CD4-positive, CD25-positive, alpha-beta regulatory T cell (primary cell): ENCODE results near the gene GAL3ST1. TPM values are rescaled to one million over a fixed set of nuclear protein-coding genes. Genes with fewer than 3 reads are reported as not detected.
"Not testable (repeated sequence)": the region's sequence is repeated elsewhere in the genome, so short reads cannot be mapped to it uniquely, and the experiment has no call there.

ENCODE experiments used
- ATAC-seq, 2 donors: fragments of 150-1000 bp; cut with Tn5 transposase; one replicate each; pipeline ENCODE4 v1.10.0; 2021; ENCODE audit warnings: low read depth in 2 of 2, moderate number of reproducible peaks in 2 of 2, moderate library complexity in 1 of 2
- DNase-seq, 3 donors: peaks; one replicate each; pipeline versions ENCODE4 v3.0.0 to v3.0.0-alpha.2; 2012 to 2022; ENCODE audit warnings: mixed read lengths in 1 of 3
- H3K27ac ChIP-seq: one replicate; pipeline ENCODE4 v1.7.0; 2013; ENCODE audit warnings: mild to moderate bottlenecking, low read length; ENCODE audit not compliant: insufficient read depth, poor library complexity, severe bottlenecking
- H3K27me3 ChIP-seq: one replicate; pipeline ENCODE4 v1.7.0; 2013; ENCODE audit warnings: low read length; ENCODE audit not compliant: control insufficient read depth, insufficient read depth
- H3K36me3 ChIP-seq: one replicate; pipeline ENCODE4 v1.7.0; 2013; ENCODE audit warnings: mild to moderate bottlenecking, low read length, moderate library complexity; ENCODE audit not compliant: control insufficient read depth, insufficient read depth
- H3K4me1 ChIP-seq: 2 replicates; pipeline ENCODE4 v1.7.0; 2013; ENCODE audit warnings: mild to moderate bottlenecking, low read length; ENCODE audit not compliant: insufficient read depth, control insufficient read depth, poor library complexity, severe bottlenecking
- H3K4me3 ChIP-seq: one replicate; pipeline ENCODE4 v1.7.0; 2013; ENCODE audit warnings: low read depth, mild to moderate bottlenecking, low read length, moderate library complexity
- H3K9me3 ChIP-seq, 2 experiments: 1 replicate in 1 of 2; 2 replicates in 1 of 2; pipeline ENCODE4 v1.7.0; 2013; ENCODE audit warnings: low read length in 2 of 2, mild to moderate bottlenecking in 1 of 2, moderate library complexity in 1 of 2; ENCODE audit not compliant: control insufficient read depth in 2 of 2
- H3K27ac Mint-ChIP-seq, 3 donors: one replicate each; pipeline ENCODE4 v1.8.0; 2020 to 2022; ENCODE audit warnings: mild to moderate bottlenecking in 3 of 3, mixed read lengths in 3 of 3, moderate library complexity in 2 of 3
- H3K27me3 Mint-ChIP-seq: one replicate; pipeline ENCODE4 v1.8.0; 2022; ENCODE audit warnings: mild to moderate bottlenecking, mixed read lengths
- H3K36me3 Mint-ChIP-seq: one replicate; pipeline ENCODE4 v1.8.0; 2020; ENCODE audit warnings: mixed read lengths
- H3K4me1 Mint-ChIP-seq, 4 donors: one replicate each; pipeline ENCODE4 v1.8.0; 2020 to 2022; ENCODE audit warnings: mixed read lengths in 4 of 4, mild to moderate bottlenecking in 1 of 4
- H3K4me3 Mint-ChIP-seq, 4 donors: one replicate each; pipeline ENCODE4 v1.8.0; 2020 to 2022; ENCODE audit warnings: mild to moderate bottlenecking in 4 of 4, mixed read lengths in 4 of 4, moderate library complexity in 3 of 4
- H3K9me3 Mint-ChIP-seq, 7 donors: one replicate each; pipeline ENCODE4 v1.8.0; 2020 to 2022; ENCODE audit warnings: mixed read lengths in 7 of 7, mild to moderate bottlenecking in 3 of 7, moderate library complexity in 2 of 7
- polyA plus RNA-seq, 4 donors: library from polyadenylated mRNA; unstranded; fragments of 300-500 nt; fragmentation: Illumina TruSeq; gene quantifications; one replicate each; pipeline ENCODE4 v1.2.3, GENCODE V29; 2021
- total RNA-seq: library from RNA; stranded (reverse); gene quantifications from one replicate; pipeline ENCODE4 v1.2.3, GENCODE V29; 2022

GAL3ST1 gene
- total and polyA plus RNA-seq, 5 donors from 2014 or later, result 0.44 to 0.49 TPM; not detected in 3

DNA sequence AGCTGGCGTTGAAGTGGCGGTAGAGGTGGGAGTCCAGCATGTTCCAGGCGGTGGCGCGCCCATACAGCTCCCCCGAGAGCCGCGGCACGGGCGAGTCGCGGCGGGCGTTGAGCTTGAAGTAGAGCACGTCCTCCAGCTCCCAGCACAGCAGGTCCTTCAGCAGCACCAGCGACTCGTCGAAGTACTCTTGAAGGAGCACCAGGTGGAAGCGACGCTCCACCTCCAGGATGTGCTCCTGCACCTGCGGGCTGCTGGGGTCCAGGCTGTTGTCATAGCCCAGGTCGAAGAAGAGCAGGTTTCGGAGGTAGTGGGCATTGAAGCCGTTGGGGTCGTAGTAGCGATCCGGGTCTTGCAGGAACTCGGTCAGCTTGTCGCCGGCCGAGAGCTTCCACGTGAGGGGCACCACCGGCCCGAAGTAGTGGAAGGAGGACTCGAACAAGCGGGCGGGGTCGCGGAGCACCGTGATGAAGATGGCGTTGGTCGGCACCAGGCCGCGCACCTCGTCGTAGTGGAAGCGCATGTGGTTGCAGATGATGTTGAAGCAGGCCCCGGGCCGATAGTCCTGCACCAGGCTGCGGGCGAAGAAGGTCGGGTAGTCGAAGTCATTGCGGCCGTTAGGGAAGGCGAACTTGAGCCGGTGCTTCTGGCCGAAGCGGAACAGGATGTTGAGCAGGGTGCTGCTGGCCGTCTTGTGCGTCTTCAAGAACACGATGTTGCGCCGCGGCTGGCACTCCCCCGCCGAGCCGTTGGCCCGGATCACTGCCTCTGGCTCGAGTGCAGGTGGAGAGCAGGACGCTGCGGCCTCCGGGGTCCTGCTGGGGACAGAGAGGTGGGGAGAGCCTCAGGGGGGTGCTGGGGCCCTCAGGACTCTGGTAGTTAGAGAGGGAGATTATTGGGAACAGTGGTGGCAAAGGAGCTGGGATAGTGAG is 18.9 kb downstream of the GAL3ST1 start:
- H3K27me3 Mint-ChIP-seq, result no peaks in the 10 kb centered on the region

DNA sequence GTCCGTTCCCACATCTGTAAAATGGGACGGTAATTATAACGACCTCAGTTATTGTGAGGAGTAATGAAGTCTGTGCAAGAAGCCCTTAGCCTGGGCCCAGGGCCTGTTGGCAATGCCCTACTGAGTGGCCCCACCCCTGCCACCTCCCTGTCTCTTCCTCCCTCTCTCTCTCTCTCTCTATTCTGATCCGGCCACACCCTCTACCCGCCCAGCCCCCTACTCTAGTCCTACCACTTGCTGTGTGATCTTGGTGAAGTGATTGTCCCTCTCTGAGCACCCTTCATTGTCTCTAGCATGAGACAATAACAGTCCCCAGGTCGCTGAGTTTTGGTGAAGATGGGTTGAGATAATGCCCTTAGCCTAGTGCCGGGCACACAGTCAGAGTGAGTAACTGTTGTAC is 20.5 kb downstream of the GAL3ST1 start:
- Histone ChIP-seq H3K27ac (no peak overlapping the region), H3K4me3 (no peak overlapping the region), H3K9me3 (no peaks in the 10 kb centered on the region), H3K4me1 (no peaks in the 10 kb centered on the region), H3K36me3 (no peaks in the 10 kb centered on the region), H3K27me3 (no peaks in the 10 kb centered on the region)
- Mint-ChIP-seq H3K27ac (peak overlapping the region in 1 of 3 donors; percentile 7), H3K9me3 (no peaks in the 10 kb centered on the region), H3K4me3 (no peak overlapping the region), H3K27me3 (no peaks in the 10 kb centered on the region), H3K36me3 (no peaks in the 10 kb centered on the region), H3K4me1 (no peaks in the 10 kb centered on the region)
- no peak for ATAC-seq
- no peak for DNase-seq

More for the DNA sequence above, 18.9 kb downstream of the GAL3ST1 start:
- Mint-ChIP-seq H3K4me3 (no peak overlapping the region), H3K27ac (no peak overlapping the region), H3K9me3 (no peaks in the 10 kb centered on the region), H3K4me1 (no peaks in the 10 kb centered on the region), H3K36me3 (no peaks in the 10 kb centered on the region)
- H3K27ac ChIP-seq, result no peak overlapping the region
- ATAC-seq, result no peak
- no peak for DNase-seq
- H3K4me1 ChIP-seq, result no peaks in the 10 kb centered on the region
- H3K4me3 ChIP-seq, result no peak overlapping the region
- no peaks in the 10 kb centered on the region for H3K9me3 ChIP-seq
- no peaks in the 10 kb centered on the region for H3K27me3 ChIP-seq
- no peaks in the 10 kb centered on the region for H3K36me3 ChIP-seq

DNA sequence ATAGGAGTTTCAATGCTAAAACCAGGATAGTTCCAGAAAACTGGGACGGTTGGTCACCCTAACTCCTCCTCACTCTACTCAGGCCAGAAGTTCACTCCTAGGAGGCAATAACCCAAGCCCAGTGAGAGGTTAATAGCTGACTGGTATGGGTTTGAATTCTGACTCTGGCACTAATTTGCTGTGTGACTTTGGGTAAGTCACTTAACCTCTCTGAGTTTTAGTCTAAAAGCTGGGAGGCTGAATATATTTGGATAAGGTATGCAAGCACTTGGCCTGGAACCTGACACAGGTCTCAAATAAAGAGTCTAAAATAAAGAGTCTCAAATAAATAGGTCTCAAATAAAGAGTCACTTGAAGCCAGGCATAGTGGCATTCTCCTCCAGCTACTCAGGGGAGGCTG is 21.7 kb downstream of the GAL3ST1 start:
- Histone ChIP-seq H3K9me3 (no peaks in the 10 kb centered on the region), H3K27ac (no peak overlapping the region), H3K36me3 (no peaks in the 10 kb centered on the region), H3K4me1 (no peaks in the 10 kb centered on the region), H3K27me3 (no peaks in the 10 kb centered on the region), H3K4me3 (no peak overlapping the region)
- Mint-ChIP-seq H3K27me3 (no peaks in the 10 kb centered on the region), H3K36me3 (no peaks in the 10 kb centered on the region), H3K27ac (no peak overlapping the region), H3K9me3 (no peaks in the 10 kb centered on the region), H3K4me3 (no peak overlapping the region), H3K4me1 (no peaks in the 10 kb centered on the region)
- ATAC-seq (no peak), DNase-seq (no peak)

DNA sequence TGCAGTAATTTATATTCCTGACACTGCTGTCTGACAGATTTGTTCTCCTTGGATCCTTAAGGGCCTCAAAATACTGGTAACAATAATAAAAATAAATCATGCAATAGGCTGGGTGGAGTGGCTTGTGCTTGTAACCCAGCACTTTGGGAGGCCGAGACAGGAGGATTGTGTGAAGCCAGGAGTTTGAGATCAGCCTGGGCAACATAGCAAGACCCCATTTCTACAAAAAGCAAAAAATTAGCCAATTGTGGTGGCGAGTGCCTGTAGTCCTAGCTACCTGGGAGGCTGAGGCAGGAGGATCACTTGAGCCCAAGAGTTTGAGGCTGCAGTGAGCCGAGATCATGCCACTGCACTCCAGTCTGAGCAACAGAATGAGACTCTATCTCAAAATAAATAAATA is 22.7 kb downstream of the GAL3ST1 start:
- not testable (repeated sequence) for H3K27ac ChIP-seq, H3K27ac Mint-ChIP-seq

DNA sequence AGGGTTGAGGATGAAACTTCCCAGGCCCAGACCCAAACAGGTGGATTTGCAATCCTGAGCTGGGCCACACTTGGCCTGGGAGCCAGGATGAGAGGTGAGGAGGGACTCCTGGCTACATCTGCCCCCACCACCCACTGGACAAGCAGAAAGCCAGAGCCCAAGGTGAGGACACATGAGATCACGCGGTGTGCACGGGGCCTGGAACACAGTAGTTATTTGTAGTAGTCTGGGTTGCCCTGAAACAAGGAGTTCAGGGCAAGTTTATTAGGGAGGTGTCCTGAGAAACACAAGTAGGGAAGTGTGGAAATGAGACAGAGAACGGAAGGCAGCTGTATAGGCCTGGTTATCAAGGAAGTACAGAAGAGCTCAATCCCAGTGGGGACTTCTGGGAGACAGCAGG is 27.3 kb downstream of the GAL3ST1 start:
- H3K27ac Mint-ChIP-seq, result peak overlapping the region in 1 of 3 donors; percentile 47
- H3K27me3 Mint-ChIP-seq, result peaks cover 25% of the 10 kb centered on the region
- no peaks in the 10 kb centered on the region for H3K36me3 Mint-ChIP-seq
- no peak for DNase-seq
- Histone ChIP-seq H3K27me3 (peaks cover 4% of the 10 kb centered on the region), H3K4me1 (peaks cover 4% of the 10 kb centered on the region), H3K36me3 (no peaks in the 10 kb centered on the region), H3K9me3 (no peaks in the 10 kb centered on the region), H3K27ac (no peak overlapping the region), H3K4me3 (no peak overlapping the region)
- no peaks in the 10 kb centered on the region for H3K9me3 Mint-ChIP-seq
- no peak overlapping the region for H3K4me3 Mint-ChIP-seq
- ATAC-seq, result no peak
- H3K4me1 Mint-ChIP-seq, result peaks cover 0 to 6% (median 1%) of the 10 kb centered on the region in 4 donors

More for the DNA sequence above, 22.7 kb downstream of the GAL3ST1 start:
- not testable (repeated sequence) for H3K36me3 ChIP-seq, DNase-seq, H3K27me3 ChIP-seq, H3K4me1 Mint-ChIP-seq, H3K36me3 Mint-ChIP-seq, H3K9me3 ChIP-seq, H3K9me3 Mint-ChIP-seq, H3K4me3 ChIP-seq, H3K4me1 ChIP-seq, H3K4me3 Mint-ChIP-seq, ATAC-seq, H3K27me3 Mint-ChIP-seq

DNA sequence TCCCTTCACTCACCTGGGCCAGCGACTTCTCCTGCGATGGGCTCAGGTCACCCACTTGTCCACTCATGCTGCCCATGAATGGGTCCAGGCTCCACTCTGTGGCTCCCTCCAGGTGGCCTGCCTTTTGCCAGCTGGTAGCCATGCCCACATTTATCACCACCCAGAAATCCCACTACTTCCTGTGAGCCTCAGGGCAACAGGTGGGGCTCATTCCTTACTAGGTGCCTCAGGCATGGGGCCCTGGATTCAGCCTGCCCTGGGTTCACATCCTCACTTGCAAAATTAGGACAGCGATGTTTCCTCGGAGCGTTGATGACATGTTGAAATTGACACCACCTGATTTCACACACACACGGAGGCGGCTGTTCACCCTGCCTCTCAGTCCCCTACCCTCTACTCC is 27.8 kb downstream of the GAL3ST1 start, which contains the start of gene SEC14L6:
Gene SEC14L6 (minus strand): TSS at position 126 of the 400 bp plus-strand sequence. CDS start 59 bp downstream, at position 67.
- H3K36me3 ChIP-seq, result no peaks in the 10 kb centered on the region
- Mint-ChIP-seq H3K9me3 (no peaks in the 10 kb centered on the region), H3K27ac (peak within 1 kb of the TSS in 1 of 3 donors; percentile 47), H3K36me3 (no peaks in the 10 kb centered on the region), H3K27me3 (peaks cover 27% of the 10 kb centered on the region), H3K4me1 (peaks cover 0 to 6% (median 3%) of the 10 kb centered on the region in 4 donors), H3K4me3 (no peak within 1 kb of the TSS)
- H3K9me3 ChIP-seq, result no peaks in the 10 kb centered on the region
- H3K27ac ChIP-seq, result no peak within 1 kb of the TSS
- no peak within 1 kb of the TSS for H3K4me3 ChIP-seq
- ATAC-seq (no peak), DNase-seq (no peak)
- H3K4me1 ChIP-seq, result peaks cover 4% of the 10 kb centered on the region
- peaks cover 7% of the 10 kb centered on the region for H3K27me3 ChIP-seq

DNA sequence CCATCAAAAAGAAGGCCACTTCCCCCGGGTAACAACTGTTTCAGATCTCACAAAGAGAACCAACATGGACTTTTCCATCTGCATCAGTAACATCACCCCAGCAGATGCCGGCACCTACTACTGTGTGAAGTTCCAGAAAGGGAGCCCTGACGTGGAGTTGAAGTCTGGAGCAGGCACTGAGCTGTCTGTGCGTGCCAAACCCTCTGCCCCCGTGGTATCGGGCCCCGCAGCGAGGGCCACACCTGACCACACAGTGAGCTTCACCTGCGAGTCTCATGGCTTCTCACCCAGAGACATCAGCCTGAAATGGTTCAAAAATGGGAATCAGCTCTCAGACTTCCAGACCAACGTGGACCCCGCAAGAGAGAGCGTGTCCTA is 31.7 kb downstream of the GAL3ST1 start:
- Mint-ChIP-seq H3K4me3 (peak overlapping the region in 1 of 4 donors; percentile 46), H3K27ac (no peak overlapping the region), H3K36me3 (no peaks in the 10 kb centered on the region), H3K4me1 (peaks cover 0 to 7% (median 5%) of the 10 kb centered on the region in 4 donors), H3K9me3 (peaks cover 0 to 2% (median 0%) of the 10 kb centered on the region in 7 donors), H3K27me3 (peaks cover 44% of the 10 kb centered on the region)
- Histone ChIP-seq H3K36me3 (no peaks in the 10 kb centered on the region), H3K27ac (no peak overlapping the region), H3K4me3 (no peak overlapping the region), H3K9me3 (no peaks in the 10 kb centered on the region), H3K27me3 (peaks cover 10% of the 10 kb centered on the region), H3K4me1 (peaks cover 4% of the 10 kb centered on the region)
- ATAC-seq, result no peak
- DNase-seq, result no peak
